Nephron (organoid): Measurements from ENCODE around the gene HRH4.

Experiments
- H3K27ac Mint-ChIP-seq, 3 experiments: 2 replicates each; pipeline ENCODE4 v1.8.0; 2020; ENCODE audit warnings: mixed read lengths in 3 of 3, mild to moderate bottlenecking in 2 of 3, moderate library complexity in 1 of 3
- H3K27me3 Mint-ChIP-seq: 2 replicates; pipeline ENCODE4 v1.8.0; 2021; ENCODE audit warnings: low read depth, mild to moderate bottlenecking, moderate library complexity, mixed read lengths
- H3K36me3 Mint-ChIP-seq: 2 replicates; pipeline ENCODE4 v1.8.0; 2020; ENCODE audit warnings: low read depth, mixed read lengths
- H3K4me1 Mint-ChIP-seq: 2 replicates; pipeline ENCODE4 v1.8.0; 2020; ENCODE audit warnings: mixed read lengths
- H3K4me3 Mint-ChIP-seq, 3 experiments: 2 replicates each; pipeline ENCODE4 v1.8.0; 2020; ENCODE audit warnings: mild to moderate bottlenecking in 3 of 3, mixed read lengths in 3 of 3, moderate library complexity in 2 of 3
- H3K9me3 Mint-ChIP-seq: 2 replicates; pipeline ENCODE4 v1.8.0; 2020; ENCODE audit warnings: mixed read lengths
- TF ChIP-seq, protein P1 (sequence below), 3 experiments: fragments of 200-600 bp; sonication (generic); IDR thresholded peaks; one replicate each; pipeline ENCODE4 v1.5.0; 2021; ENCODE audit warnings: antibody characterized with exemption in 3 of 3; ENCODE audit not compliant: unreplicated experiment in 3 of 3

The HRH4 gene

DNA sequence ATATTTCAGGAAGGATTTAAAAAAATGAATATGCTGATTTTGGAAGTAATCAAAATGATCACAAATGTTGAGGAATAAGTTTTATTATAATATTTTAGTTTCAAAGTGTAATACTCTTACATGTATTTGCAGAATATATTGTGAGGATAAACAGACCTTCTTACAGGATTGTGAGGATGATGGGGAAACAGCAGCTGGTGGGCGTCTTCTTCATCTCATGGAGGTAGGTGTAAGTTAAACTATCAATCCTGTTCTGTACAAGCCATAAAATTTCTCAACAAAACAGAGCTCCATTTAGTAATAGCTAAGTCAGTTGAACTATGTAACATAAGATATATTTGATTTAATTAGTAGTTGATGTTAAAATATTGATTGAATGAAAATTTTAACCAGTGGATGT is 12.5 kb upstream of the HRH4 start:
- Mint-ChIP-seq H3K4me1 (no peaks in the 10 kb centered on the region), H3K27ac (no peak overlapping the region), H3K9me3 (no peaks in the 10 kb centered on the region), H3K4me3 (no peak overlapping the region), H3K36me3 (peaks cover 78% of the 10 kb centered on the region), H3K27me3 (no peaks in the 10 kb centered on the region)
- TF ChIP-seq, protein P1, sequence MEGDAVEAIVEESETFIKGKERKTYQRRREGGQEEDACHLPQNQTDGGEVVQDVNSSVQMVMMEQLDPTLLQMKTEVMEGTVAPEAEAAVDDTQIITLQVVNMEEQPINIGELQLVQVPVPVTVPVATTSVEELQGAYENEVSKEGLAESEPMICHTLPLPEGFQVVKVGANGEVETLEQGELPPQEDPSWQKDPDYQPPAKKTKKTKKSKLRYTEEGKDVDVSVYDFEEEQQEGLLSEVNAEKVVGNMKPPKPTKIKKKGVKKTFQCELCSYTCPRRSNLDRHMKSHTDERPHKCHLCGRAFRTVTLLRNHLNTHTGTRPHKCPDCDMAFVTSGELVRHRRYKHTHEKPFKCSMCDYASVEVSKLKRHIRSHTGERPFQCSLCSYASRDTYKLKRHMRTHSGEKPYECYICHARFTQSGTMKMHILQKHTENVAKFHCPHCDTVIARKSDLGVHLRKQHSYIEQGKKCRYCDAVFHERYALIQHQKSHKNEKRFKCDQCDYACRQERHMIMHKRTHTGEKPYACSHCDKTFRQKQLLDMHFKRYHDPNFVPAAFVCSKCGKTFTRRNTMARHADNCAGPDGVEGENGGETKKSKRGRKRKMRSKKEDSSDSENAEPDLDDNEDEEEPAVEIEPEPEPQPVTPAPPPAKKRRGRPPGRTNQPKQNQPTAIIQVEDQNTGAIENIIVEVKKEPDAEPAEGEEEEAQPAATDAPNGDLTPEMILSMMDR (IDR thresholded peaks at IDR 0.05; ENCODE audit: unreplicated experiment in 3 of 3), result no peak

DNA sequence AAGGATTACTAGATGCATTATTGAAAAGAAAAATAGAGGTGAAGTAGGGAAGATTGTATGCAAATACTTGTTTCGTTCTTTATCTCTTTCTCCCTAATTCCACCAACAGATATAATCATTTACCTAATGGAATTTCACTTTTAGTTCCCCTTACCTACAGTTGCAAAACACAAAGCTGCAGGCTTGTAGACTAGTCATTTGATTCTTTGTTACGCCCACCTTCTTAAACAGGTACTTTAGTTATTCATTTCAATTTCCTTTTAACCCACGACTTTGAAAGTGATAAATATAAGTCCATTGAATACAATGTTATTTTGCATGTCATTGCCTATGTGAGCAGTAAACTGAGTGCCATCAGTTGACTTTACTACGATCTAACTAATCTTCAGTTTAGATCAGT is 3.9 kb upstream of the HRH4 start:
- TF ChIP-seq, protein P1 (IDR thresholded peaks at IDR 0.05; ENCODE audit: unreplicated experiment in 3 of 3), result no peak
- H3K27ac Mint-ChIP-seq, result no peak overlapping the region
- H3K36me3 Mint-ChIP-seq, result peaks cover 45% of the 10 kb centered on the region
- no peaks in the 10 kb centered on the region for H3K9me3 Mint-ChIP-seq
- H3K27me3 Mint-ChIP-seq, result no peaks in the 10 kb centered on the region
- no peak overlapping the region for H3K4me3 Mint-ChIP-seq
- H3K4me1 Mint-ChIP-seq, result no peaks in the 10 kb centered on the region

DNA sequence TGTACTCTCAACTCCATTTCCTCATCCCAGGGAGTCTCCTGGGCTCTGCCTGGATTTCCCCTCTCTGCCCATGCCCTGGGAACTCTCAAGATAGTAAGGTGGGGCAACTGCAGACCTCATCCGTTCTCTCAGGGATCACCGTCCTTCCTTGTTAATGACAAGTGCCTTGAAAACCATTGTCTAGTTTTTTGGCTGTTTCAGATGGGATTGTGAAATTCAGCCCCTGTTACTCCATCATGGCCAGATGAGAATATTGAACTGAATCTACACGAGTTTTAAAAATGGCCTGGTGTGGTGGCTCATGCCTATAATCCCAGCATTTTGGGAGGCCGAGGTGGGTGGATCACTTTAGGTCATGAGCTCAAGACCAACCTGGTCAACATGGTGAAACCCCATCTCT is 665 bp upstream of the HRH4 start:
- TF ChIP-seq, protein P1 (IDR thresholded peaks at IDR 0.05; ENCODE audit: unreplicated experiment in 3 of 3), result no peak
- Mint-ChIP-seq H3K27ac (no peak overlapping the region), H3K27me3 (no peaks in the 10 kb centered on the region), H3K4me1 (no peaks in the 10 kb centered on the region), H3K4me3 (no peak overlapping the region), H3K36me3 (peaks cover 29% of the 10 kb centered on the region), H3K9me3 (no peaks in the 10 kb centered on the region)

DNA sequence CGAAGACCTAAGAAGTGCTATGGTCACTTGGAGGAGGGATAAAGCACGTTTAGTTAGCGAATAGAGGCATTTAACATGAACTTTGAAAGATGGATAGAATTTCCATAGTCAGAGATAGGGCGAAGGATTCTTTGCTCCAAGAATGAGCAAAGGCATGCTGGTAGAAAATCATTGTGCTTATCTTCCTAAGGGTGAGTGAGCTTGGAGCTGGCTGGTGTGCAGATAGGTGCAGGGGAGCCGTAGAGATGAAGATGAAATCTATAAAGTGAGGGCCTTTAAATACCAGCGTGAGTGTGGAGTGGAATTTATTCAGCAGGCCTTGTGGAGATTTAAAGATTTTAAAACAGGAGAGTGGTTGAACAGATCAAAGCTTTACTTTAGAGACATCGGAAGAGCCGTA is 1.6 kb downstream of the HRH4 start:
- peaks cover 19% of the 10 kb centered on the region for H3K36me3 Mint-ChIP-seq
- H3K9me3 Mint-ChIP-seq, result no peaks in the 10 kb centered on the region
- H3K27me3 Mint-ChIP-seq, result no peaks in the 10 kb centered on the region
- H3K4me1 Mint-ChIP-seq, result no peaks in the 10 kb centered on the region
- H3K4me3 Mint-ChIP-seq, result no peak overlapping the region
- H3K27ac Mint-ChIP-seq, result no peak overlapping the region
- TF ChIP-seq, protein P1 (IDR thresholded peaks at IDR 0.05; ENCODE audit: unreplicated experiment in 3 of 3), result no peak

DNA sequence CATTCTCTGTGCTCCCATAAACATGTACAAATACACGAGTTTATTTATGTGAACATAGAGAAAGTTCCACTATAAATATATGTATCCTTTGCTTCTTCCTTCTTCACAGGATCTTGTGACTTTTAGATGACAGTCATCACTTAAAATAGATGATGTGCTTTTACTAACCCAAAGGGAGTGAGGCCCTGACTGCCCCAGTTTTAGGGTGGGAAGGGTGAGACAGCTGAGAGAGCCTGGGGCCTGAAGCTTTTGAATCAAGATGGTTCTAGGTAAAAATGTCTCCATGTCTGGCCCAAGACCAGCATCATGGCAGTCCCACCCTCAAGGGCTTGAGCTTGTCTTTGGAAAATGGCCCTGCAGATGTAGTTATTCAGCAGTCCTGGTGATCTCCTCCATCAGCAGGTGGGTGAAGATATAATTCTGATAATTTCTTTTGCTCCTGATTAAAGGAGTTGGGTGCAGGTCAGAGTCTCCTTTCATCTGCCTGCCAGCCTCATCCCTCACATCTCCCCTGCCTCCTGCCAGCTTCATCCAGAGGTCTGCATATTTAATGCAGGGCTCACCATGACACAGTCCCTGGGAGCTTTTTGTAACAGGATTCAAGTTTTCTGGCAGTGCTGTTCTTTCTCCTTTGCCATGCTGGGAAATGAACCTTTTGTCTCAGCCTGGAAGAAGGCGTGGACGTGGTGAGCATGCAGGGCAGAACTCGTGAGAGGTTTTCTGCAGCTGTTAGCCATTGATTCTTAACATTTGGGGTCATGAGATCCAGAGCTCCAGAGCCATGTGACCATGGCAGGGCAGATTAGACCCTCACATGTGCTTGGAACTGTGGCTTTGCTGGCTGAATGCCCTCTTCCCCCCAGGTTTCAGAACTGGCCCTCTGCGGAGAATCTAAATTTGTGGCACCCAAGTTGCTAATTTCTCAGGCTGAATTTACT is 2.7 kb downstream of the HRH4 start:
- Mint-ChIP-seq H3K27me3 (no peaks in the 10 kb centered on the region), H3K9me3 (no peaks in the 10 kb centered on the region), H3K4me3 (no peak overlapping the region), H3K36me3 (peaks cover 13% of the 10 kb centered on the region), H3K4me1 (no peaks in the 10 kb centered on the region), H3K27ac (no peak overlapping the region)
- TF ChIP-seq, protein P1 (IDR thresholded peaks at IDR 0.05; ENCODE audit: unreplicated experiment in 3 of 3), result no peak

DNA sequence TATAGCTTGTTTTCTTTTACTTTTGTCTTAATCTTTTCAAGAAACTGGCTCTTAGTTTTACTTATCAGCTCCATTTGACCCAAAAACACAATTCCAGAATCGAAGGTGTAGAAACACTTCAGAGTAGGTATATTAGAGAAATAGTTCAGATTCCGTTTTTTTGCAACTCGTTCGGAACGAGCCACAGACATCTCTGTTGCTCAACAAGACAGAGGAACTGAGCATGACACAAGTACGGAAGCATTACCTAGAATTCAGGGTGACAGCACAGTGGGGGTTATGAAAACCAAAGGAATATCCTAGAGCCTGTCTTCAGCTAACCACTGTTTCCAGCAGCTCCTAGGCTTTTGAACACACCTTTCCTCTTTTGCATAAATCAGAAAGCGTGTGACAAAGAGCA is 5.0 kb downstream of the HRH4 start:
- Mint-ChIP-seq H3K36me3 (no peaks in the 10 kb centered on the region), H3K27me3 (no peaks in the 10 kb centered on the region), H3K4me1 (no peaks in the 10 kb centered on the region), H3K27ac (no peak overlapping the region), H3K9me3 (no peaks in the 10 kb centered on the region), H3K4me3 (no peak overlapping the region)
- TF ChIP-seq, protein P1 (IDR thresholded peaks at IDR 0.05; ENCODE audit: unreplicated experiment in 3 of 3), result no peak
